Stimulated activated CD4-positive, alpha-beta T cell treated with anti-CD3 and anti-CD28 coated beads, Interleukin-2, amount 100 ng/mL, for 48 hours (primary cell): Measurements from ENCODE around the gene SETBP1.

ENCODE experiments used
- DNase-seq, 2 donors: peaks; one replicate each; pipeline ENCODE4 v3.0.0-alpha.2; 2020

Gene SETBP1

GRCh38 chr18:44949967-44950366, 269.3 kb downstream of the SETBP1 start:
- DNase-seq = no peak

- DNase-seq = no peak
Observed at GRCh38 chr18:44950685-44951195, 270.1 kb downstream of the SETBP1 start.

GRCh38 chr18:44951748-44952147, 271.1 kb downstream of the SETBP1 start:
- no peak for DNase-seq

GRCh38 chr18:44954257-44954656, 273.6 kb downstream of the SETBP1 start:
- DNase-seq = no peak

GRCh38 chr18:44955825-44956224, 275.1 kb downstream of the SETBP1 start:
- no peak for DNase-seq

GRCh38 chr18:44957025-44957424, 276.3 kb downstream of the SETBP1 start:
- DNase-seq = no peak

- no peak for DNase-seq
Observed at GRCh38 chr18:44957461-44957860, 276.8 kb downstream of the SETBP1 start.

- no peak for DNase-seq
Observed at GRCh38 chr18:44958040-44958439, 277.4 kb downstream of the SETBP1 start.

GRCh38 chr18:44958455-44958854, 277.8 kb downstream of the SETBP1 start:
- no peak for DNase-seq

GRCh38 chr18:44959013-44959412, 278.3 kb downstream of the SETBP1 start:
- no peak for DNase-seq

- DNase-seq = no peak
Observed at GRCh38 chr18:44960580-44960979, 279.9 kb downstream of the SETBP1 start.

GRCh38 chr18:44961288-44961995, 280.8 kb downstream of the SETBP1 start:
- no peak for DNase-seq

GRCh38 chr18:44967599-44967998, 286.9 kb downstream of the SETBP1 start:
- DNase-seq = no peak

GRCh38 chr18:44968336-44968735, 287.6 kb downstream of the SETBP1 start:
- no peak for DNase-seq

- DNase-seq = no peak
Observed at GRCh38 chr18:44969214-44969795, 288.6 kb downstream of the SETBP1 start.

- no peak for DNase-seq
Observed at GRCh38 chr18:44973282-44973681, 292.6 kb downstream of the SETBP1 start.

- no peak for DNase-seq
Observed at GRCh38 chr18:44974174-44974573, 293.5 kb downstream of the SETBP1 start.

GRCh38 chr18:44977856-44978255, 297.2 kb downstream of the SETBP1 start:
- no peak for DNase-seq

- no peak for DNase-seq
Observed at GRCh38 chr18:44979748-44980147, 299.1 kb downstream of the SETBP1 start.

- DNase-seq = no peak
Observed at GRCh38 chr18:44981121-44981520, 300.4 kb downstream of the SETBP1 start.

GRCh38 chr18:44986933-44987332, 306.2 kb downstream of the SETBP1 start:
- DNase-seq = no peak

- DNase-seq = no peak
Observed at GRCh38 chr18:44987371-44987770, 306.7 kb downstream of the SETBP1 start.

GRCh38 chr18:44988821-44989587, 308.3 kb downstream of the SETBP1 start:
- DNase-seq = no peak

GRCh38 chr18:44996261-44996660, 315.6 kb downstream of the SETBP1 start:
- no peak for DNase-seq
